ELR (cell line): Measurements from ENCODE around the gene TMEM175.

Experiments
- DNase-seq: peaks from one replicate; pipeline ENCODE4 v3.0.0-alpha.2; 2015; ENCODE audit warnings: low read depth

Gene TMEM175

DNA sequence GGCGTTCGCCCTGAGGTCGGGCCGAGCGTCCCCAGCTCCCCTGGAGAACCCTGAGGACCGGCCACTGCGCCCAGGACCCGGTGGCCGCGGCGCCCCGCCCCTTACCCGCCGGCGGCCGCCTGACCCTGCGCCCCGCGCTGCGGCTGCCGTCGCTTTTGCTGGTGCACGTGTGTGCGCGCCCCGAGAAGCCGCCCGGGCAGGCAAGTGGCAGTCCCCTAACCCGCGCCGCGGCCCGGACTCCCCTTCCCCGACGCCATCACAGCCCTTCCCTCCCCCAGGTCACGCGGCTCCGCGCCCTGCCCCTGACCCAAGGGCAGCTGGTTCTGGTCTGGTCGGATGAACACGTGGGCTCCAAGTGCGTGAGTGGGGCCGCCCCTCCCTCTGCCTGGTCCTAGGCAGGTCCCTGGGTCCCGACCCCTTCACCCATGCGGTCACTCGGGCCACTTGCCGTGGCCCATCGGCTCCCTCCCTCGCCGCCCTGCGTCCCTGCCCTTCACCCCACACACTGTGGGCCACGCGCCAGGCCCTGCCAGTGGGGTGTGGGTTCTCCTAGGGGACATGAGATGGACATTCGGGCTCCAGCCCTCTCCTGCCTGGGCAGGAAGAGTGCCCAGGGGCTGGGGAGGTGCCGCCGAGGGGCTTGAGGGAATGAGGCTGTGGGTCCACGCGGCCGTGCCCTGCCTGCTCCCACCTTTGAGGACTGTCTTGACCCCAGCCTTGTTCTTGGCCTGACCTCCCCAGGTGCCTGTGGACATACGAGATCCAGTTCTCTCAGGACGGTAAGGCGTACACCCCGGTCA is 71.2 kb downstream of the TMEM175 start:
- DNase-seq = no peak

GRCh38 chr4:1004071-1004418 is 71.8 kb downstream of the TMEM175 start:
- DNase-seq = no peak

DNA sequence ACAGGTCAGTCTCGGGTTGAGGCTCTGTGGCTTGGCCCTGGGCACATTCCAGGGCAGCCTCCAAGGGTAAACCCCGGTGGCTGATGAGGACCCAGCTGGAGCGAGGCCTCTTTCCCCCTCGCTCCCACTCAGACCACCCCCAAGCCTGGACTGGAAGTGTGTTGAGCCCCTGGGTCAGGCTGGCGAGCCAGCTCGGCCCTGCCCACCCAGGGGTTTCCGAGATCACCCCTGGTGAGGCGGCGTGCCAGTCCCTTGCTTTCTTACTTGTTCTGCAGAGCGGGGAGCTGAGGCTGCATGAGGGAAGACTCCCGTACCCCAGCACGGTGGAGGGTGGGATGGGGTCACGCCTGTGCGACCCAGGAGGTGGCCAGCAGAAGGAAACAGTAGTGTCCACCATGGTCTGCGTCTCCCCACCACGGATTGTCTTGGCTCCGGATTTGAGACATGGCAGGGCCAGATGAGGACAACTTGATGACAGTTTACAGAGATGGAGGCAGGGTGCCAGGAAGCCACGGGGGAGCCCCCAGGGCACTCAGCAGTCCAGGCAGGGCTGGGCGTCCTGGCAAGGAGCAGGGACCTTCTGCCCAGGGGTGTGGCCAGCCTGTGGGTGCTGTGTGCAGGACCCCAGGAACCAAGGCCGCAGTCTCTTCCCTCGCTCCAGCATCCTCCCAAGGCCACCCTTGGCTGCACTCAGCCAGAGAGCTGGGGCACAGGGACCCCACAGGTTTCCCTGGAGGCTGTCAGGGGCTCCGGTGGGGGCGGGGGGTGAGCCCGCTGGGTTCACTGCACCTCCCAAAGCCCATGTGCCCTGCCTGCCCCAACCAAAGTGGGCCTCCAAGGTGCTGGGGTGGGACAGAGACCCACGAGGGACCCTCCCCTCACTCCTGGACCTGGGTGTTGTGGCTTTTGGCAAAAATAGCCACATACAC is 72.6 kb downstream of the TMEM175 start:
- no peak for DNase-seq

DNA sequence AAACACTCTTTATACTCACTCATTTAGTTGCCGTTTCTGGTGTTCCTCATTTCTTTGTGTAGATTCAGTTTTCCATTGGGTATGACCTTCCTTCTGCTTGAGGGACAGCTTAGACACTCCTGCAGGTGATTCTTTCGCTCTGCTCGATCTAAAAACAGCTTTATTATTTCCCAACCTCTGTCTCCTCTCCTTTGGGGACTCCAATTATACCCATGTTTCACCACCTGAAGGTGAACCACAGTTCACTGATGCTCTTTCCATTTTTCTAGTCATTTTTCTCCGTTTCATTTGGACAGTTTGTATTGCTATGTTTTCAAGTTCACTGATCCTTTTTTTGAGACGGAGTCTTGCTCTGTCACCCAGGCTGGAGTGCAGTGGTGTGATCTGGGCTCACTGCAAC is 74.6 kb downstream of the TMEM175 start:
- DNase-seq = no peak
